GM20000 (cell line): ENCODE measurements around the gene TBC1D23.
A peak's percentile ranks its signal among the peaks of the same experiment; 100 is the strongest.

Experiments used
- DNase-seq: peaks from one replicate; pipeline ENCODE4 v3.0.0; 2012; ENCODE audit warnings: low spot score
- TF ChIP-seq, protein P1 (sequence below): IDR thresholded peaks from 2 replicates; pipeline ENCODE4 v1.5.1; 2012; ENCODE audit warnings: mild to moderate bottlenecking, control low read depth; ENCODE audit errors: extremely low read depth, missing control alignments

TBC1D23 gene

DNA sequence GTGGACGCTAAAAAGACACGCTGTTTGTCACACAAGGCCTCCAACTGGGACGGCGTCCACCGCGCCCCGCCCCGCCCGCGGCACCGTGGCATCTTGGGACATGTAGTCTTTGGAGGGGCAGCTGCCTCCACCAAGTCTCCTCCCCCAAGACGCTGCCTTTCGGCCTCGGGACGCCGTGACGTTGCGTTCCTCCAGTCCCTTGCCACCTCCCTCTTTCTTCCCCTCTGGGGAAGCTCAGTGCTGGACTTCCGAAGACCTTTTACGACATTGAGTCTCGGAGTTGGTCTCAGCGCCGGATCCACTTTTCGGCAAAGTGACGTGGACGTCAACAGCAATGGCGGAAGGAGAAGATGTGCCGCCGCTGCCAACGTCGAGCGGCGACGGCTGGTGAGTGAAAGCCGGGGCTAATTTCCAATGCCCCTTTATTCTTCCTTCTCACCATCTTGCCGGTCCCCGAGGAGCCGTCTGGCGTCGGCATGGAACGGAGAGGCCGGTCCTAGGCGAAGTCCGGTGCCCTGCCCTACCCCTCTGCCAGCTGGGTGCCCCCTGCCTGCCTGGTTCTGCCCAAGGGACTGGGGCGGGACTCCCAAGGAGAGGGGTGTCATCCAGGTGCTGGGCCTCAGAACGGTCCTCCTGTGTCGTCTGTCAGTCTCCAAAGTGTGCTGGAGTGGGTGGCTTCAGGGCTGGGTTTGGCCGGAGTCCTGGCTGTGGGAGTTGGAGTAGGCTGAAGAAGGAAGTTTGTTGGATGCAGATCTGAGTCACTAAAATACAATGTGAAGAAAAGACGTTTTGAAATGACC is at the start of gene TBC1D23:
TBC1D23 (plus strand) TSS at position 308 of the 800 bp plus-strand sequence; CDS start at position 335, 27 bp downstream.
- peak; percentile 94 for DNase-seq
- TF ChIP-seq, protein P1, sequence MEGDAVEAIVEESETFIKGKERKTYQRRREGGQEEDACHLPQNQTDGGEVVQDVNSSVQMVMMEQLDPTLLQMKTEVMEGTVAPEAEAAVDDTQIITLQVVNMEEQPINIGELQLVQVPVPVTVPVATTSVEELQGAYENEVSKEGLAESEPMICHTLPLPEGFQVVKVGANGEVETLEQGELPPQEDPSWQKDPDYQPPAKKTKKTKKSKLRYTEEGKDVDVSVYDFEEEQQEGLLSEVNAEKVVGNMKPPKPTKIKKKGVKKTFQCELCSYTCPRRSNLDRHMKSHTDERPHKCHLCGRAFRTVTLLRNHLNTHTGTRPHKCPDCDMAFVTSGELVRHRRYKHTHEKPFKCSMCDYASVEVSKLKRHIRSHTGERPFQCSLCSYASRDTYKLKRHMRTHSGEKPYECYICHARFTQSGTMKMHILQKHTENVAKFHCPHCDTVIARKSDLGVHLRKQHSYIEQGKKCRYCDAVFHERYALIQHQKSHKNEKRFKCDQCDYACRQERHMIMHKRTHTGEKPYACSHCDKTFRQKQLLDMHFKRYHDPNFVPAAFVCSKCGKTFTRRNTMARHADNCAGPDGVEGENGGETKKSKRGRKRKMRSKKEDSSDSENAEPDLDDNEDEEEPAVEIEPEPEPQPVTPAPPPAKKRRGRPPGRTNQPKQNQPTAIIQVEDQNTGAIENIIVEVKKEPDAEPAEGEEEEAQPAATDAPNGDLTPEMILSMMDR, result no peak

DNA sequence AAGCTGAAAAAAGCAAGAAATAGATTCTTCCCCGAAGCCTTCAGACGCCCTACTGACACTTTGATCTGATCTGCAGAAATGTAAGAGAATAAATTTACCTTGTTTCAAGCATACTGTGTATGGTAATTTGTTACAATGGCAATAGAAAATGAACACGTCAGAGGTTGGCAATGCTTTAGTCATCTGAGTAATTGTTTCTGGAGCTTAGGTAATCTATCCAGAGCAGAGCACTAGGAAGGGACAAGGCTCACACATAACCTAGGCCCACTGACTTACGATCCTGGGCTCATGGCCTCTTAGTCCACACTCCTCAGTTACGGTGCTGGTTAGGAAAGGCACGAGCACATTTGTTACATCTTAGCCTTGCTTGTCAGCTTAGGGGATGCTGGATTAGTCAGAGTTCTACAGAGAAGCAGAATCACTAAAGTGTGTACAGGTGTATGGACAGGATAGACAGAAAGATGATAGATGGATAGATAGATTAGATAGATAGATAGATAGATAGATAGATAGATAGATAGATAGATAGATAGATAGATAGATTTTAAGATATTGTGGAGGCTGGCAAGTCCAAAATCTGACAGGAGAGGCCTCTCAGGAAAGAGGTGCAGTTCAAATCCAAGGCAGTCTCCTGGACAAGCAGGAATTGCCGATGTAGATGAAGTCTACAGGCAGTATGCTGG is 46.8 kb upstream of the TBC1D23 start:
- TF ChIP-seq, protein P1, result no peak
- DNase-seq, result no peak

DNA sequence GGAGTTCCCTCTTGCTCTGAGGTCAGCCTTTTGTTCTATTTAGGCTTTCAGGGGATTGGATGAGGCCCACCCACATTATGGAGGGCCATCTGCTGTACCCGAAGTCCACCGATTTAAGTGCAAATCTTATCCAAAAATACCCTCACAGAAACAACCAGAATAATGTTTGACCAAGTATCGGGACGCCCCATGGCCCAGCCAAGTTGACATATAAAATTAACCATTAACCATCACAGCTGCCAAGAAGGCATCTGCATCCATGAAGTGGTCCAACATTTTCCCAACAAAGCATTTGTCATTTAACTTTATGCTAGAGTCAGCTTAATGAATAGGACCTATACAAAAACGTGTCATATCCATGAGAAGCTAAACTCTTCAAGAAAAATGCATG is 46.2 kb upstream of the TBC1D23 start:
- TF ChIP-seq, protein P1, result no peak

DNA sequence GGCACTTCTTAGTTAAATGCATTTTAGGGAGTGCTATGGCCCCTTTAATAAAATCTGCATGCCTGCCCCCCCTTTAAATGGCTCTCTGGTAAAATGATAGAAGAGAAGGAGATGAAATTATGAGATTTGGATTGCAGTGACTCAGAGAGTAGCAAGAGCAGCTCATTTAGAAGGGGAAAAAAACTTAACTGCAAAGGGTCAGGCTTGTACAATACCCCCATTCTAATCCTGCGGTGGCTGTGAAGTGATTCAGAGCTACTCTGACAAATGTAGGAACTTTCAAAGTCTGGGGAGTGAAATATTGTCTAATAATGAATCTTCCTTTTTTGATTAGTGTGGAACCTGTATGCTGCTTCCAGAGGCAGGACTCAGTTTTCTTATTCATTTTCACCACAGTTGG is 44.1 kb upstream of the TBC1D23 start:
- DNase-seq, result no peak
- TF ChIP-seq, protein P1, result no peak

More for the DNA sequence above, 46.2 kb upstream of the TBC1D23 start:
- no peak for DNase-seq

DNA sequence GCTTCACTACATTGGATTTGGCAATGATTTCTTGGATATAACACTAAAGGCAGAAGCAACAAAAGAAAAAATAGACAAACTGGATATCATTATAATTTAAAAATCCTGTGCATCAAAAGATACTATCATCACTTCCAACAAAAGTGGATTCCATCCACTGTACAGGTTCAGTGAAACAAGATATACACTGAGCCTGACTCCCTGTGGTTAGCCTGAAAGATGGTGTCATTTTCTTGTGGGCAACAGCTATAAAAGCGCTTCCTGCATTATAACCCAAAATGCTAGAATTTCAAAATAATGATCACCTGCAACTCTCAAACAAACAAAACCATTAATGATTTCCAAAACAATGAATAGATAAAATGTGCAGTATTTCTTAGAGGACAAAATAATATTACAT is 39.6 kb upstream of the TBC1D23 start:
- DNase-seq, result no peak
- TF ChIP-seq, protein P1, result no peak

DNA sequence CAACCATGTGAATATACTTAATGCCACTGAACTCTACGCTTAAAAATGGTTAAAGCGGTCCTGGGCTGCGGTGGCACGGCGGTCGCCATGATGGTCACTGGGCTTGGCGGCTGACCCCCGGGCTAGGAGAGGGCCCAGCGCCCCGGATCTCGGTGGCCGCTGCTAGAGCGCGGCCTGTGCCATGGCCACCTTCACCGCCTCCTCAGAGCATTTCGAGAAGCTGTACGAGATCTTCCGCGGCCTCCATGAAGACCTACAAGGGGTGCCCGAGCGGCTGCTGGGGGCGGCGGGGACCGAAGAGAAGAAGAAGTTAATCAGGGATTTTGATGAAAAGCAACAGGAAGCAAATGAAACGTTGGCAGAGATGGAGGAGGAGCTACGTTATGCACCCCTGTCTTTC is 35.6 kb upstream of the TBC1D23 start:
- TF ChIP-seq, protein P1, result no peak
- DNase-seq, result no peak

DNA sequence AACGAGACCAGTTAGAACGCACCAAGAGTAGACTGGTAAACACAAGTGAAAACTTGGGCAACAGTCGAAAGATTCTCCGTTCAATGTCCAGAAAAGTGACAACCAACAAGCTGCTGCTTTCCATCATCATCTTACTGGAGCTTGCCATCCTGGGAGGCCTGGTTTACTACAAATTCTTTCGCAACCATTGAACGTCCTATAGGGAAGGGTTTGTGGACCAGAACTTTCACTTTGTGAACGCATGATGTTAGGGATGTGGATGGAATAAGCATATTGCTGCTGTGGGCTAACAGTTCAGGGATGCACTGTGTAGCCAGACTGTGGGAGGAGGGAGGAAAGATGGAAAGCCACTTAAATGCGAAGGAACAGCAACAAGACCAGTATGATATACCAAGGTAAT is 34.9 kb upstream of the TBC1D23 start:
- TF ChIP-seq, protein P1, result no peak
- DNase-seq, result no peak
